Measurements from ENCODE around the gene TRIP11. TPM values are rescaled to one million over a fixed set of nuclear protein-coding genes. Genes with fewer than 3 reads are reported as not detected.

Gene TRIP11
- total and polyA plus RNA-seq, 2 experiments from 2014 or later: 39.2 to 44.7 TPM

DNA sequence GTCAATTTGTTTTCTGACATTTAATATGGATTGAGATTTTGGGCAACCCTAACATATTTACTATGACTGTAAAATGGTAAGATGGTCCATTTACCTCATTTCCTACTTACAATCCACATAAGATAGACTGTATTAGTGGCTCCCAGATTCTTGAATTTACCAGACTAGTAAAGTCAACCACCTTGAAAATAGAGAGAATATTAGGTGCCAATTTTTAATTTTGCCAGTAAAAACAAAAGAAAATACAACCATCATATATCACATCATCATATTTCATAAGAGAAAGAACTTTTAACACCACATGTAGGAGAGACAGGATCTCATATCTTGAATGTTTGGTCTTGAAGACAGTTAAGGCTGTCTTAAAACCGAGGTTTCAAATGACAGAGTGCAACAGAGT is 84.7 kb downstream of the TRIP11 start:
- H3K27me3 ChIP-seq: no peaks in the 10 kb centered on the region

DNA sequence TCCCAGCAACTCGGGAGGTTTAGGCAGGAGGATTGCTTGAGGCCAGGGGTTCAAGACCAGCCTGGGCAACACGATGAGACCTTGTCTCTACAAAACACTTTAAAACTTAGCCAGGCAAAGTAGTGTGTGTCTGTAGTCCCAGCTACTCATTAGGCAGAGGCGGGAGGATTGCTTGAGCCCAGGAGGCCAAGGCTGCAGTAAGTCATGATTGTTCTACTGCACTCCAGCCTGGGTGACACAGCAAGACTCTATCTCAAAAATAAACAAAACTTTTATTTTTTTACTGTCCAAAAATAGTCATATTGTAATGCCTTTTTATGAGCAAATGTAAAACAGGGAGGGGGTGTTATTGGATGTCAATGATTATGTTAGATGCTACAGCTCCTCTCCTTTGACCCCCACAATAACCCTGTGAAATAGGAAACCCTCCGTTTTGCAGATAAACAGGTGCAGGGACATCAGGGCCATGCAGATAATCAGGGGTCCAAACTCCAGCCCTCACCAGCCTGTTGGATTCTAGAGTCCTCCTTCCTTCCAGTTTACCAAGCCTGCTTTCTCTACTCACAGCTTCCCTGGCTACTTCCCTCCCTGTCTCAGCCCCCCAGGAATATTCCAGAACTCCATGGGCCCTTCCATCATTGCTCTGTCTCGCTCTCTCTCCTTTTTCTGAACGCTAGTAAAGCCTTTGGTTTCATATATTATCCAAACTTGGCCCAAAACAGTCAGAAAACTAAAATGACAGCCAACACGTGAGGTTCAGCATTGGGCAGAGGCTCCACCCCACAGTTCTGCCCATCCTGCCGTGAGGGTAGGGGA is 86.5 kb downstream of the TRIP11 start:
- 84% methylated on average over 8 of the region's 8 CpGs for WGBS (ENCODE audit: low lambda C conversion rate, missing lambda C conversion rate)

More for the DNA sequence above, 84.7 kb downstream of the TRIP11 start:
- WGBS (ENCODE audit: low lambda C conversion rate, missing lambda C conversion rate): 48% methylated on average over 1 of the region's 1 CpG
- no peak overlapping the region for H2AFZ ChIP-seq
- no peak overlapping the region for H3K4me2 ChIP-seq
- DNase-seq (ENCODE audit: low spot score): no peak
- no peaks in the 10 kb centered on the region for H3K9me3 ChIP-seq (ENCODE audit: low read depth)
- H3K9me2 ChIP-seq (replicated peaks; ENCODE audit: insufficient read depth): no peaks in the 10 kb centered on the region
- H3K4me1 ChIP-seq (ENCODE audit: insufficient read depth): peaks cover 6% of the 10 kb centered on the region
- TF ChIP-seq, protein P1, sequence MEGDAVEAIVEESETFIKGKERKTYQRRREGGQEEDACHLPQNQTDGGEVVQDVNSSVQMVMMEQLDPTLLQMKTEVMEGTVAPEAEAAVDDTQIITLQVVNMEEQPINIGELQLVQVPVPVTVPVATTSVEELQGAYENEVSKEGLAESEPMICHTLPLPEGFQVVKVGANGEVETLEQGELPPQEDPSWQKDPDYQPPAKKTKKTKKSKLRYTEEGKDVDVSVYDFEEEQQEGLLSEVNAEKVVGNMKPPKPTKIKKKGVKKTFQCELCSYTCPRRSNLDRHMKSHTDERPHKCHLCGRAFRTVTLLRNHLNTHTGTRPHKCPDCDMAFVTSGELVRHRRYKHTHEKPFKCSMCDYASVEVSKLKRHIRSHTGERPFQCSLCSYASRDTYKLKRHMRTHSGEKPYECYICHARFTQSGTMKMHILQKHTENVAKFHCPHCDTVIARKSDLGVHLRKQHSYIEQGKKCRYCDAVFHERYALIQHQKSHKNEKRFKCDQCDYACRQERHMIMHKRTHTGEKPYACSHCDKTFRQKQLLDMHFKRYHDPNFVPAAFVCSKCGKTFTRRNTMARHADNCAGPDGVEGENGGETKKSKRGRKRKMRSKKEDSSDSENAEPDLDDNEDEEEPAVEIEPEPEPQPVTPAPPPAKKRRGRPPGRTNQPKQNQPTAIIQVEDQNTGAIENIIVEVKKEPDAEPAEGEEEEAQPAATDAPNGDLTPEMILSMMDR (IDR thresholded peaks at IDR 0.05; ENCODE audit: poor library complexity): no peak
- TF ChIP-seq EZH2 (IDR thresholded peaks at IDR 0.05; ENCODE audit: borderline replicate concordance): no peak
- no peak for TF ChIP-seq EZH2phosphoT487 (IDR thresholded peaks at IDR 0.05; ENCODE audit: low read depth, severe bottlenecking, unreplicated experiment)
- no peaks in the 10 kb centered on the region for H3K36me3 ChIP-seq (replicated peaks; ENCODE audit: insufficient read depth, low read depth)
- no peaks in the 10 kb centered on the region for H4K20me1 ChIP-seq (ENCODE audit: insufficient read depth, poor library complexity, severe bottlenecking)
- H3K79me2 ChIP-seq: no peaks in the 10 kb centered on the region
- no peak overlapping the region for H3K4me3 ChIP-seq
- H3K27ac ChIP-seq: no peak overlapping the region

DNA sequence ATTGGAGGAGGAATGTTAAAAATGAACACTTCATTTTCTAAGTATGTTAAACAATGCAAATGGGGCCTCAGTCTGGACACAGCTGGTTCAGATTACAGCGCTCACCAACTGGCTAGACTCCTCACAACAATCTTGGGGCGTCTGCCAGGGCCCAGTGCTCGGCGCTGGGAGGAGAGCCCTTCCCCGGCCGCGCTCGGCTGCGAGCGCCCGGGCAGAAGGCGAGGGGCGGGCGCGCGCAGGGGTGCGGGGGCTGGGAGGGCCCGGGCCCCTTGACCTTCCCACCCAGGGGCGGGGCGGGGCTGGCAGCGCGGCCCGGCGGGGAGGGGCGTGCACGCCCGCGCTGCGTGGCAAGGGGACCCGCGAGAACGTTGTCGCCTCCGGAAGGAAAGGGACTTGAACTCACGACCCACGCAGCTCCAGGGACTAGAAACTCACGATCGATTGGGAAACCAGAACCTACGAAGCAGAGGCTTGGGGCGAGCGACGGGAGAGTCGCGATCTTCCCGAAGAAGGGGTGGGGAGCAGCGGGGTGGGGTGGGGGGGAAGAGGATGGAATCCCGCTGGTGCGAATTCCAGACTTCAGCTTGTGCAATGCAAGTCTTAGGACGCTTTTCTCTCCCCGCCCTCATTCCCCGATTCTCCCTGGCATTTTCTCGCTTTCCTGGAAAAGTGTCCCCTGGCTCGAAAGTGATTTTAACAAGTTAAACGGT is 92.2 kb downstream of the TRIP11 start, which contains the start of gene FBLN5:
TSS of gene FBLN5 (minus strand) at position 220 of the 710 bp plus-strand sequence. CDS start 465 bp downstream, outside the sequence.
- H3K4me1 ChIP-seq (ENCODE audit: insufficient read depth): peaks cover 6% of the 10 kb centered on the region
- no peaks in the 10 kb centered on the region for H3K9me3 ChIP-seq (ENCODE audit: low read depth)
- DNase-seq (ENCODE audit: low spot score): peak; percentile 73
- H3K27me3 ChIP-seq: no peaks in the 10 kb centered on the region
- H3K4me3 ChIP-seq: peak within 1 kb of the TSS; percentile 74
- H3K36me3 ChIP-seq (replicated peaks; ENCODE audit: insufficient read depth, low read depth): no peaks in the 10 kb centered on the region
- peak within 1 kb of the TSS; percentile 54 for H2AFZ ChIP-seq
- TF ChIP-seq EZH2phosphoT487 (IDR thresholded peaks at IDR 0.05; ENCODE audit: low read depth, severe bottlenecking, unreplicated experiment) (no peak), EZH2 (IDR thresholded peaks at IDR 0.05; ENCODE audit: borderline replicate concordance) (no peak)
- TF ChIP-seq, protein P1 (IDR thresholded peaks at IDR 0.05; ENCODE audit: poor library complexity): no peak
- H3K4me2 ChIP-seq: peak within 1 kb of the TSS; percentile 90
- no peaks in the 10 kb centered on the region for H4K20me1 ChIP-seq (ENCODE audit: insufficient read depth, poor library complexity, severe bottlenecking)
- peaks cover 22% of the 10 kb centered on the region for H3K79me2 ChIP-seq
- WGBS (ENCODE audit: low lambda C conversion rate, missing lambda C conversion rate): 2% methylated on average over 31 of the region's 54 CpGs
- H3K9me2 ChIP-seq (replicated peaks; ENCODE audit: insufficient read depth): no peaks in the 10 kb centered on the region
- peak within 1 kb of the TSS; percentile 79 for H3K27ac ChIP-seq

More for the DNA sequence above, 86.5 kb downstream of the TRIP11 start:
- no peaks in the 10 kb centered on the region for H3K27me3 ChIP-seq
- H3K9me2 ChIP-seq (replicated peaks; ENCODE audit: insufficient read depth): no peaks in the 10 kb centered on the region
- no peaks in the 10 kb centered on the region for H3K36me3 ChIP-seq (replicated peaks; ENCODE audit: insufficient read depth, low read depth)
- H3K79me2 ChIP-seq: no peaks in the 10 kb centered on the region
- H2AFZ ChIP-seq: no peak overlapping the region
- H3K4me2 ChIP-seq: no peak overlapping the region
- no peaks in the 10 kb centered on the region for H4K20me1 ChIP-seq (ENCODE audit: insufficient read depth, poor library complexity, severe bottlenecking)
- peak overlapping the region; percentile 43 for H3K27ac ChIP-seq
- DNase-seq (ENCODE audit: low spot score): no peak
- H3K9me3 ChIP-seq (ENCODE audit: low read depth): no peaks in the 10 kb centered on the region
- TF ChIP-seq EZH2phosphoT487 (IDR thresholded peaks at IDR 0.05; ENCODE audit: low read depth, severe bottlenecking, unreplicated experiment) (no peak), EZH2 (IDR thresholded peaks at IDR 0.05; ENCODE audit: borderline replicate concordance) (no peak)
- TF ChIP-seq, protein P1 (IDR thresholded peaks at IDR 0.05; ENCODE audit: poor library complexity): no peak
- peaks cover 6% of the 10 kb centered on the region for H3K4me1 ChIP-seq (ENCODE audit: insufficient read depth)
- H3K4me3 ChIP-seq: no peak overlapping the region

Measured in hepatocyte (in vitro differentiated cells).